ENCODE data around the gene PHACTR3.

DNA sequence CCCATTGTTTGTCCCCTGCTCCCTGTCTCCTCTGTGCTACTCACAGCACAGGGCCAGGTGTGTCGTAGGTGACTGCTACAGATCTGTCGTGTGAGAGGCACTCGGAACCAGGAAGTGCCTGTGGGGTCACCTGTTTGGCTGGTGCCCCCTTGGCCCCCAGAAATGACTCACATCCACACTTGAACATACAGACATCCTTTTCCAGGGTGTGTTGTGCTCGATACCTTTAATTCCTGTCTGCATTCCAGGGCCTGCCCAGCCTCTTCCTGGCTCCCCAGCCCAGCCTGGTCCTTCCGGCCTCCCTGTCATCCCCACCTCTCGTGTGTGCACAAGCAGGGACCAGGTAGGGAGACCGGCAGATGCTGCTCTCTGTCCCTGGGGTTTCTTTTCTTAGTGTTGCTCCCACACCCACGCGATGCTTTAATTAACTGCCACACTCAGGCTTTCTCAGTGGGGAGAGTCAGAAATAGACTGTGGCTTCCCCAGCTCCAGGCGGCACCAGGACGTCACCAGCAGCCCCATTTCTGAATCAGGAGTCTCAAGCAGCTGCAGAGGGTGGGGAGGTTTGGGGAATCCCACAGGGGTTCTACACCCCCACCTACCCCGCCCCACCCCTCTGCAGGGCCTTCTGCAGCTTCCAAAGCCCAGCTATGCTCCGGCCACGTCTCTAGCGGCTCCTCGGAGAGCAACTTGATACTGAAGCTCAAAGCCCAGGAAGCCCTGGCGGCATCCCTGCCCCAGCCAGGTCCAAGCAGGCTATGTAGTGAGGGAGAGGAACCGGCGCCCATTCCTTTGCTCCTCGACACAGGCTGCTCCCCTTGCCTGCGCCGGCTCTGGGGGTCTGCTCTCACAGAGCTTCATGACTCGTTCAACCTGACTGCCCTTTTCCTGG, 226.9 kb downstream of the PHACTR3 start:
- no peak for TF ChIP-seq YY1 (IDR thresholded peaks at IDR 0.05; ENCODE audit: extremely low read depth, insufficient replicate concordance, low read depth, low read length)
- TF ChIP-seq, protein P1, sequence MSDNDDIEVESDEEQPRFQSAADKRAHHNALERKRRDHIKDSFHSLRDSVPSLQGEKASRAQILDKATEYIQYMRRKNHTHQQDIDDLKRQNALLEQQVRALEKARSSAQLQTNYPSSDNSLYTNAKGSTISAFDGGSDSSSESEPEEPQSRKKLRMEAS (IDR thresholded peaks at IDR 0.05), result no peak

Measured in HCT116 (cell line).